ENCODE results near the gene RNF31. TPM values are rescaled to one million over a fixed set of nuclear protein-coding genes. Genes with fewer than 3 reads are reported as not detected.

The RNF31 gene
- polyA plus RNA-seq, 1 donor from 2014 or later, result 98.7 TPM

- Histone ChIP-seq H3K9ac (ENCODE audit: low read length) (peak within 1 kb of the TSS; percentile 89), H3K4me3 (ENCODE audit: low read length) (peak within 1 kb of the TSS; percentile 90), H3K4me2 (ENCODE audit: low read length) (peak within 1 kb of the TSS; percentile 94), H3K79me2 (replicated peaks; ENCODE audit: insufficient read depth, low read length) (peaks cover 10% of the 10 kb centered on the region), H3K27me3 (ENCODE audit: insufficient read depth, low read depth, low read length) (no peaks in the 10 kb centered on the region), H4K20me1 (ENCODE audit: insufficient read depth) (no peaks in the 10 kb centered on the region), H3K9me3 (ENCODE audit: low read length) (no peaks in the 10 kb centered on the region), H3K36me3 (ENCODE audit: insufficient read depth, low read length) (no peaks in the 10 kb centered on the region), H2AFZ (ENCODE audit: low read depth, low read length) (peak within 1 kb of the TSS; percentile 61), H3K9me2 (ENCODE audit: insufficient read depth, low read length) (no peaks in the 10 kb centered on the region), H3K27ac (ENCODE audit: low read length) (peak within 1 kb of the TSS; percentile 90), H3F3A (ENCODE audit: insufficient read depth, low read length, poor library complexity, severe bottlenecking) (peaks cover 11% of the 10 kb centered on the region)
- no peak for TF ChIP-seq EP300 (conservative IDR thresholded peaks at IDR 0.05; ENCODE audit: poor library complexity, severe bottlenecking)
- no peak for TF ChIP-seq RAD21 (conservative IDR thresholded peaks at IDR 0.05)
- peak; percentile 87 for TF ChIP-seq TAF1 (IDR thresholded peaks at IDR 0.05; ENCODE audit: low read depth)
- no peak for TF ChIP-seq EZH2 (IDR thresholded peaks at IDR 0.05; ENCODE audit: borderline replicate concordance, insufficient read depth, low read length, poor library complexity, severe bottlenecking)
- TF ChIP-seq MXI1 (conservative IDR thresholded peaks at IDR 0.05; ENCODE audit: poor library complexity, severe bottlenecking), result peak; percentile 81
- peak; percentile 42 for TF ChIP-seq REST (IDR thresholded peaks at IDR 0.05; ENCODE audit: borderline replicate concordance)
- peak; percentile 74 for TF ChIP-seq CTCF (IDR thresholded peaks at IDR 0.05; ENCODE audit: poor library complexity, severe bottlenecking)
- peak; percentile 82 for TF ChIP-seq POLR2AphosphoS5 (IDR thresholded peaks at IDR 0.05)
- TF ChIP-seq SMC3 (conservative IDR thresholded peaks at IDR 0.05; ENCODE audit: poor library complexity), result peak; percentile 10
Observed at GRCh38 chr14:24141097-24141880, 6.0 kb upstream of the RNF31 start, which contains the start of gene EMC9. EMC9 (minus strand) TSS chr14:24141591; CDS start chr14:24141304, 287 bp downstream.

GRCh38 chr14:24143511-24143910 is 3.8 kb upstream of the RNF31 start:
- H3K79me2 ChIP-seq (replicated peaks; ENCODE audit: insufficient read depth, low read length), result peaks cover 19% of the 10 kb centered on the region

More at GRCh38 chr14:24143511-24143910, 3.8 kb upstream of the RNF31 start:
- Histone ChIP-seq H3K4me2 (ENCODE audit: low read length) (no peak overlapping the region), H3K27ac (ENCODE audit: low read length) (no peak overlapping the region), H4K20me1 (ENCODE audit: insufficient read depth) (no peaks in the 10 kb centered on the region), H3K9ac (ENCODE audit: low read length) (no peak overlapping the region), H3K9me2 (ENCODE audit: insufficient read depth, low read length) (no peaks in the 10 kb centered on the region), H3K4me3 (ENCODE audit: low read length) (no peak overlapping the region), H2AFZ (ENCODE audit: low read depth, low read length) (no peak overlapping the region), H3K9me3 (ENCODE audit: low read length) (no peaks in the 10 kb centered on the region), H3K27me3 (ENCODE audit: insufficient read depth, low read depth, low read length) (no peaks in the 10 kb centered on the region), H3K36me3 (ENCODE audit: insufficient read depth, low read length) (no peaks in the 10 kb centered on the region), H3F3A (ENCODE audit: insufficient read depth, low read length, poor library complexity, severe bottlenecking) (peaks cover 11% of the 10 kb centered on the region)
- TF ChIP-seq REST (IDR thresholded peaks at IDR 0.05; ENCODE audit: borderline replicate concordance) (no peak), POLR2AphosphoS5 (IDR thresholded peaks at IDR 0.05) (no peak), EP300 (conservative IDR thresholded peaks at IDR 0.05; ENCODE audit: poor library complexity, severe bottlenecking) (no peak), CTCF (IDR thresholded peaks at IDR 0.05; ENCODE audit: poor library complexity, severe bottlenecking) (no peak), EZH2 (IDR thresholded peaks at IDR 0.05; ENCODE audit: borderline replicate concordance, insufficient read depth, low read length, poor library complexity, severe bottlenecking) (no peak), SMC3 (conservative IDR thresholded peaks at IDR 0.05; ENCODE audit: poor library complexity) (no peak), RAD21 (conservative IDR thresholded peaks at IDR 0.05) (no peak), MXI1 (conservative IDR thresholded peaks at IDR 0.05; ENCODE audit: poor library complexity, severe bottlenecking) (no peak), TAF1 (IDR thresholded peaks at IDR 0.05; ENCODE audit: low read depth) (no peak)

All from neural cell (in vitro differentiated cells).